ENCODE data around the gene DLG4.

DLG4 gene

DNA sequence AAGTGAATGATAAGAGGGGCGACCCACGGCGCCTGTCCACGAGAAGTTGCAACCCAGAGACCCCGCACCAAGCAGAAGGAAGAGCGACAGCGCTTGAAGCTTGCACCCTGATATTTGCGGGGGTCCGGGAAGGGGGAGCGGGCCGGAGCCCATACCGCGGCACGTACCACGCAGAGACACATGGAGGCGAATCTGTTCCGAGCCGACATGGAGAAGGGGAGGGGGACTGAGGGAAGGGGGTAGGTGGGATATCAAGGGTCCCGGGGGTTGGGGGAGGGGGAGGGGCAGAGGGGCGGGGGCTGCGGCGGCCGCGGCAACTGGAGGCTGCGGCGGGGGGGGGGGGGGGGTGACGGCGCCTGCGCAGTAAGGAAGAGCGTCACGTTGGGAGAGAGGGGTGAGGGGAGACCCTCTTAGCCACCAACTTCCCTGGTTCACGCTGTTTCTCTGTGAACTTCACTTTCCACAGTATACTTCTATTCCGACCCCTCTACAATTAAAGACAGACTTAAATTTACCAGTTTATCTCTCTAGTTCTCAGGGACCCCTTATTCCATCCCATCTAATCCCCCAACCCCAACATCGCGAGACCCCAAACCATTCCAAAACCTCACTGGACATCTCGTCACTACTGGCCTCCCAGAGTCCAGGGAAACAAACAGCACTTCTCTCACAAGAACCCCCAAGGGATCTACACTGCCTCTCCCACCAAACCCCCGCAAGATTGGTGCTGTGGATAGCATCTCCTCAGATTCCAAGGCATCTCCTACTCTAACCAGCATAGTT lies 8.0 kb downstream of the DLG4 start (continued):
- no peak for TF ChIP-seq ARNTL (CRISPR knock-in tag; IDR thresholded peaks at IDR 0.05; ENCODE audit: borderline replicate concordance, low read depth)
- no peak for TF ChIP-seq OSR1 (CRISPR knock-in tag; IDR thresholded peaks at IDR 0.05)
- no peak for TF ChIP-seq GLIS3 (CRISPR knock-in tag; IDR thresholded peaks at IDR 0.05)
- TF ChIP-seq ZFP30 (CRISPR knock-in tag; IDR thresholded peaks at IDR 0.05): no peak
- no peak for TF ChIP-seq BACH2 (CRISPR knock-in tag; IDR thresholded peaks at IDR 0.05; ENCODE audit: borderline replicate concordance)

DNA sequence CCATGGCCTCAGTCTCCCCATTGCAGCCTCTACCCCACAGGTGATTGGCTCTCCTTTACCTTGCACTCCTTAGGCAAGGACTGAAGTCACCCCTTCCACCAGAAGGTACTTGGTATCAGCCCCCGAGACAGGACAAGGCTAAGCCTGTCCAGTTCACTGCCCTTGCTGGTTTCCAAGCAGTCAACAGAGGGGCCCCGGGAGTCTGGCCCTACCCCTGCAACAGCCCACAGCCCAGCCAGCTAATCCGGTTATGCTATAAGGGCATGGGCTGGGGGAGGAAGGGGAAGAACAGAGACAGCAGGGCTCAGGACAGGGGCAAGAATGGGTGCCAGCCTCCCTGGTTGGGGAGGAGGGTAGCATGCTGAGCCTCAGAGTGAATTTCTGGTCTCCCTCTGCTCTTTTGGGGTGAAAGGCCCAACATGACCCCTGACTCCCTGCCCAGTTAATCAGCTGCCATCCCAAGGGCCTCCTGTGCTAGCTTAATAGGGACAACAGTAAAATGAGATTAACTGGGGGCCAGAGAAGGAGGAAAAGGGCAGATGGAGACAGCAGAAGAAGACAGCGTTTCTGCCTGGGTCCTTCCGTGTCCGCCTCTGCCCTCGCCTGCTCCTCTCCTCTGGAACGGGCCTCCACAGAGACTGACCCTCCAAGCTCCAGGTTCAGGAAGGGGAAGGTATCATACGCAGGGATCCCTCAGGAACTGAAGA lies 10.7 kb downstream of the DLG4 start:
- no peak for ATAC-seq
- TF ChIP-seq RARB (CRISPR knock-in tag; IDR thresholded peaks at IDR 0.05) (no peak), SNAI2 (CRISPR knock-in tag; IDR thresholded peaks at IDR 0.05) (no peak), ZFP30 (CRISPR knock-in tag; IDR thresholded peaks at IDR 0.05) (no peak), ZFP3 (CRISPR knock-in tag; IDR thresholded peaks at IDR 0.05) (no peak), ARNTL (CRISPR knock-in tag; IDR thresholded peaks at IDR 0.05; ENCODE audit: borderline replicate concordance, low read depth) (no peak), OSR1 (CRISPR knock-in tag; IDR thresholded peaks at IDR 0.05) (no peak), ZNF70 (CRISPR knock-in tag; IDR thresholded peaks at IDR 0.05) (no peak), ZNF565 (CRISPR knock-in tag; conservative IDR thresholded peaks at IDR 0.05; ENCODE audit: low read depth) (no peak), TOX (CRISPR knock-in tag; IDR thresholded peaks at IDR 0.05; ENCODE audit: borderline replicate concordance) (no peak), ESRRG (CRISPR knock-in tag; IDR thresholded peaks at IDR 0.05) (no peak), BACH2 (CRISPR knock-in tag; IDR thresholded peaks at IDR 0.05; ENCODE audit: borderline replicate concordance) (no peak), CSDC2 (CRISPR knock-in tag; IDR thresholded peaks at IDR 0.05) (no peak), PPARA (CRISPR knock-in tag; IDR thresholded peaks at IDR 0.05; ENCODE audit: borderline replicate concordance) (no peak), ISL1 (CRISPR knock-in tag; IDR thresholded peaks at IDR 0.05) (no peak), ZNF8 (CRISPR knock-in tag; IDR thresholded peaks at IDR 0.05) (no peak), TCF4 (CRISPR knock-in tag; IDR thresholded peaks at IDR 0.05; ENCODE audit: borderline replicate concordance) (no peak)
- TF ChIP-seq, protein P1, sequence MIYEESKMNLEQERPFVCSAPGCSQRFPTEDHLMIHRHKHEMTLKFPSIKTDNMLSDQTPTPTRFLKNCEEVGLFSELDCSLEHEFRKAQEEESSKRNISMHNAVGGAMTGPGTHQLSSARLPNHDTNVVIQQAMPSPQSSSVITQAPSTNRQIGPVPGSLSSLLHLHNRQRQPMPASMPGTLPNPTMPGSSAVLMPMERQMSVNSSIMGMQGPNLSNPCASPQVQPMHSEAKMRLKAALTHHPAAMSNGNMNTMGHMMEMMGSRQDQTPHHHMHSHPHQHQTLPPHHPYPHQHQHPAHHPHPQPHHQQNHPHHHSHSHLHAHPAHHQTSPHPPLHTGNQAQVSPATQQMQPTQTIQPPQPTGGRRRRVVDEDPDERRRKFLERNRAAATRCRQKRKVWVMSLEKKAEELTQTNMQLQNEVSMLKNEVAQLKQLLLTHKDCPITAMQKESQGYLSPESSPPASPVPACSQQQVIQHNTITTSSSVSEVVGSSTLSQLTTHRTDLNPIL (CRISPR knock-in tag; IDR thresholded peaks at IDR 0.05; ENCODE audit: low read depth): no peak
- TF ChIP-seq, protein P2, sequence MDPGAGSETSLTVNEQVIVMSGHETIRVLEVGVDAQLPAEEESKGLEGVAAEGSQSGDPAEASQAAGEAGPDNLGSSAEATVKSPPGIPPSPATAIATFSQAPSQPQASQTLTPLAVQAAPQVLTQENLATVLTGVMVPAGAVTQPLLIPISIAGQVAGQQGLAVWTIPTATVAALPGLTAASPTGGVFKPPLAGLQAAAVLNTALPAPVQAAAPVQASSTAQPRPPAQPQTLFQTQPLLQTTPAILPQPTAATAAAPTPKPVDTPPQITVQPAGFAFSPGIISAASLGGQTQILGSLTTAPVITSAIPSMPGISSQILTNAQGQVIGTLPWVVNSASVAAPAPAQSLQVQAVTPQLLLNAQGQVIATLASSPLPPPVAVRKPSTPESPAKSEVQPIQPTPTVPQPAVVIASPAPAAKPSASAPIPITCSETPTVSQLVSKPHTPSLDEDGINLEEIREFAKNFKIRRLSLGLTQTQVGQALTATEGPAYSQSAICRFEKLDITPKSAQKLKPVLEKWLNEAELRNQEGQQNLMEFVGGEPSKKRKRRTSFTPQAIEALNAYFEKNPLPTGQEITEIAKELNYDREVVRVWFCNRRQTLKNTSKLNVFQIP (CRISPR knock-in tag; IDR thresholded peaks at IDR 0.05; ENCODE audit: borderline replicate concordance, low read depth): no peak
- TF ChIP-seq, protein P3, sequence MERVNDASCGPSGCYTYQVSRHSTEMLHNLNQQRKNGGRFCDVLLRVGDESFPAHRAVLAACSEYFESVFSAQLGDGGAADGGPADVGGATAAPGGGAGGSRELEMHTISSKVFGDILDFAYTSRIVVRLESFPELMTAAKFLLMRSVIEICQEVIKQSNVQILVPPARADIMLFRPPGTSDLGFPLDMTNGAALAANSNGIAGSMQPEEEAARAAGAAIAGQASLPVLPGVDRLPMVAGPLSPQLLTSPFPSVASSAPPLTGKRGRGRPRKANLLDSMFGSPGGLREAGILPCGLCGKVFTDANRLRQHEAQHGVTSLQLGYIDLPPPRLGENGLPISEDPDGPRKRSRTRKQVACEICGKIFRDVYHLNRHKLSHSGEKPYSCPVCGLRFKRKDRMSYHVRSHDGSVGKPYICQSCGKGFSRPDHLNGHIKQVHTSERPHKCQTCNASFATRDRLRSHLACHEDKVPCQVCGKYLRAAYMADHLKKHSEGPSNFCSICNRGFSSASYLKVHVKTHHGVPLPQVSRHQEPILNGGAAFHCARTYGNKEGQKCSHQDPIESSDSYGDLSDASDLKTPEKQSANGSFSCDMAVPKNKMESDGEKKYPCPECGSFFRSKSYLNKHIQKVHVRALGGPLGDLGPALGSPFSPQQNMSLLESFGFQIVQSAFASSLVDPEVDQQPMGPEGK (CRISPR knock-in tag; IDR thresholded peaks at IDR 0.05; ENCODE audit: borderline replicate concordance): no peak
- TF ChIP-seq, protein P4, sequence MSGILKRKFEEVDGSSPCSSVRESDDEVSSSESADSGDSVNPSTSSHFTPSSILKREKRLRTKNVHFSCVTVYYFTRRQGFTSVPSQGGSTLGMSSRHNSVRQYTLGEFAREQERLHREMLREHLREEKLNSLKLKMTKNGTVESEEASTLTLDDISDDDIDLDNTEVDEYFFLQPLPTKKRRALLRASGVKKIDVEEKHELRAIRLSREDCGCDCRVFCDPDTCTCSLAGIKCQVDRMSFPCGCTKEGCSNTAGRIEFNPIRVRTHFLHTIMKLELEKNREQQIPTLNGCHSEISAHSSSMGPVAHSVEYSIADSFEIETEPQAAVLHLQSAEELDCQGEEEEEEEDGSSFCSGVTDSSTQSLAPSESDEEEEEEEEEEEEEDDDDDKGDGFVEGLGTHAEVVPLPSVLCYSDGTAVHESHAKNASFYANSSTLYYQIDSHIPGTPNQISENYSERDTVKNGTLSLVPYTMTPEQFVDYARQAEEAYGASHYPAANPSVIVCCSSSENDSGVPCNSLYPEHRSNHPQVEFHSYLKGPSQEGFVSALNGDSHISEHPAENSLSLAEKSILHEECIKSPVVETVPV (CRISPR knock-in tag; IDR thresholded peaks at IDR 0.05): no peak

DNA sequence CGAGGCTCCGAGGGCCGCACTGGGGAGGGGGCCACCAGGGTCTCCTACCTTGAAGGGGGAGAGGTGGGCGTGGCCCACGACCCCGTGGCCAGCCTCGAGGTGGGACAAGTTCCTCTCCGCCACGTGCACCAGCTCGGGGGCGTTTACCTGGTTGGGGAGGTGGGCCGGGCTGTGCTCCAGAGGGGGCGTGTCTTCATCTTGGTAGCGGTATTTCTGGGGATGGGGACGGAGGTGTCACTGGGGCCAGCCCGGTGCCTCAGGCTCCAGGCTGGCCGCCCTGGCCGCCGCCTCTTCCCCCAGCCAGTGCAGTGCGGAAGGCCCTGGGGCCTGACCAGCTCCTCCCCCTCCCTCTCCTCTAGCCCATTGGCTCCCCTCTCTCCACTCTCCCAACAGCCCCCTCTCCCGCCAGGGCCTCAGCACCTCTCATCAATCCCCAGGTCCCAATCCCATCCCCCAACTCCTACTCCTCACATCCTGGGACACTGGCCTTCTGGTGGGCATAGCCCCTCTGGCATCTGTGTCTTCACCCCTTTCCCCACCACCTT lies 11.5 kb downstream of the DLG4 start:
- no peak for ATAC-seq
- TF ChIP-seq ZFP3 (CRISPR knock-in tag; IDR thresholded peaks at IDR 0.05) (no peak), ISL1 (CRISPR knock-in tag; IDR thresholded peaks at IDR 0.05) (no peak), SNAI2 (CRISPR knock-in tag; IDR thresholded peaks at IDR 0.05) (no peak), ZNF565 (CRISPR knock-in tag; conservative IDR thresholded peaks at IDR 0.05; ENCODE audit: low read depth) (no peak), CSDC2 (CRISPR knock-in tag; IDR thresholded peaks at IDR 0.05) (no peak), ZC3H10 (CRISPR knock-in tag; IDR thresholded peaks at IDR 0.05) (no peak), ZNF8 (CRISPR knock-in tag; IDR thresholded peaks at IDR 0.05) (no peak), ARNTL (CRISPR knock-in tag; IDR thresholded peaks at IDR 0.05; ENCODE audit: borderline replicate concordance, low read depth) (no peak), OSR1 (CRISPR knock-in tag; IDR thresholded peaks at IDR 0.05) (no peak)
- TF ChIP-seq, protein P4 (CRISPR knock-in tag; IDR thresholded peaks at IDR 0.05): no peak
- TF ChIP-seq, protein P3 (CRISPR knock-in tag; IDR thresholded peaks at IDR 0.05; ENCODE audit: borderline replicate concordance): no peak
